IMR-90 (cell line): ENCODE measurements around the gene ADCY1. TPM values are rescaled to one million over a fixed set of nuclear protein-coding genes. Genes with fewer than 3 reads are reported as not detected.

ENCODE experiments used
- ATAC-seq: fragments of 200-7000 bp; cut with Tn5 transposase; 2 replicates; pipeline ENCODE4 v1.9.1; 2020; ENCODE audit warnings: low read depth, mild to moderate bottlenecking, moderate library complexity
- BruUV-seq: library from RNA; stranded (reverse); fragments of 400-500 nt; replicated peaks from 2 replicates; lab custom pipeline; 2021; lab: Mats Ljungman, UMichigan
- CTCF ChIA-PET: fragments of 300-600 bp; formaldehyde crosslinking; extraction: SDS; loops from one replicate; lab custom pipeline; 2021; ENCODE audit warnings: antibody characterized with exemption; lab: Yijun Ruan, JAX
- POLR2A ChIA-PET: fragments of 300-600 bp; sonication (Branson Sonifier 250); formaldehyde crosslinking; loops from one replicate; lab custom pipeline; 2022; ENCODE audit warnings: antibody characterized with exemption; ENCODE audit not compliant: unreplicated experiment; lab: Charles Lee
- DNase-seq: peaks from one replicate; pipeline ENCODE4 v3.0.0; 2013
- H2AFZ ChIP-seq: replicated peaks from 2 replicates; pipeline ENCODE3; 2013; ENCODE audit warnings: low read length, mild to moderate bottlenecking; ENCODE audit not compliant: poor library complexity
- H2AK5ac ChIP-seq: 2 replicates; pipeline ENCODE4 v1.6.1; 2013; ENCODE audit warnings: low read depth, low read length, inconsistent platforms
- H2AK9ac ChIP-seq: replicated peaks from 2 replicates; pipeline ENCODE3; 2013; ENCODE audit warnings: mild to moderate bottlenecking, low read depth, low read length, moderate library complexity; ENCODE audit not compliant: poor library complexity
- H2BK120ac ChIP-seq: 2 replicates; pipeline ENCODE4 v1.6.1; 2013; ENCODE audit warnings: low read depth, low read length, inconsistent platforms
- H2BK15ac ChIP-seq: 3 replicates; pipeline ENCODE4 v1.6.1; 2013; ENCODE audit warnings: low read depth, low read length, inconsistent platforms
- H2BK20ac ChIP-seq: 2 replicates; pipeline ENCODE4 v1.6.1; 2013; ENCODE audit warnings: low read depth, mild to moderate bottlenecking, inconsistent platforms, low read length, moderate library complexity
- H2BK5ac ChIP-seq: 2 replicates; pipeline ENCODE4 v1.6.1; 2013; ENCODE audit warnings: mild to moderate bottlenecking, low read depth, low read length, inconsistent platforms; ENCODE audit not compliant: poor library complexity, severe bottlenecking
- H3K14ac ChIP-seq: replicated peaks from 2 replicates; pipeline ENCODE4 v1.6.1; 2013; ENCODE audit warnings: low read depth, low read length, inconsistent platforms
- H3K18ac ChIP-seq: 2 replicates; pipeline ENCODE4 v1.6.1; 2013; ENCODE audit warnings: low read depth, low read length, control low read depth
- H3K23ac ChIP-seq: 2 replicates; pipeline ENCODE4 v1.6.1; 2013; ENCODE audit warnings: low read depth, low read length, inconsistent platforms
- H3K27ac ChIP-seq: 2 replicates; pipeline ENCODE4 v1.5.1; 2013; ENCODE audit warnings: mild to moderate bottlenecking, control low read depth, low read length; ENCODE audit not compliant: insufficient read depth
- H3K27me3 ChIP-seq: 2 replicates; pipeline ENCODE4 v1.6.1; 2013; ENCODE audit warnings: low read length; ENCODE audit not compliant: control insufficient read depth, insufficient read depth
- H3K36me3 ChIP-seq: 2 replicates; pipeline ENCODE4 v1.6.1; 2013; ENCODE audit warnings: low read length, mixed read lengths; ENCODE audit not compliant: control insufficient read depth, insufficient read depth
- H3K4ac ChIP-seq: 2 replicates; pipeline ENCODE4 v1.6.1; 2013; ENCODE audit warnings: low read depth, low read length, inconsistent platforms
- H3K4me1 ChIP-seq: 2 replicates; pipeline ENCODE4 v1.6.1; 2013; ENCODE audit warnings: low read length, mixed read lengths; ENCODE audit not compliant: control insufficient read depth, insufficient read depth
- H3K4me2 ChIP-seq: 2 replicates; pipeline ENCODE4 v1.6.1; 2013; ENCODE audit warnings: low read depth, mild to moderate bottlenecking, control low read depth, low read length, moderate library complexity
- H3K4me3 ChIP-seq: 2 replicates; pipeline ENCODE4 v1.5.1; 2013; ENCODE audit warnings: low read depth, mild to moderate bottlenecking, control low read depth, low read length, moderate library complexity; ENCODE audit not compliant: insufficient read depth
- H3K56ac ChIP-seq: 2 replicates; pipeline ENCODE4 v1.6.1; 2013; ENCODE audit warnings: low read length, inconsistent platforms; ENCODE audit not compliant: insufficient read depth; ENCODE audit errors: extremely low read depth
- H3K79me1 ChIP-seq, 2 experiments: 2 replicates each; pipeline ENCODE4 v1.6.1; 2013; ENCODE audit warnings: low read length in 2 of 2, inconsistent platforms in 1 of 2, low read depth in 1 of 2
- H3K9ac ChIP-seq: 2 replicates; pipeline ENCODE4 v1.6.1; 2013; ENCODE audit warnings: low read depth, low read length, control low read depth
- H3K9me1 ChIP-seq: 2 replicates; pipeline ENCODE4 v1.6.1; 2013; ENCODE audit warnings: low read length, inconsistent platforms; ENCODE audit not compliant: insufficient read depth
- H3K9me3 ChIP-seq: 2 replicates; pipeline ENCODE4 v1.6.1; 2013; ENCODE audit warnings: low read length; ENCODE audit not compliant: control insufficient read depth, insufficient read depth
- H4K20me1 ChIP-seq: 2 replicates; pipeline ENCODE4 v1.6.1; 2013; ENCODE audit warnings: low read length, inconsistent platforms; ENCODE audit not compliant: insufficient read depth
- H4K5ac ChIP-seq: 2 replicates; pipeline ENCODE4 v1.6.1; 2013; ENCODE audit warnings: mild to moderate bottlenecking, low read depth, low read length, control low read depth
- H4K8ac ChIP-seq, 2 experiments: 2 replicates each; pipeline ENCODE4 v1.6.1; 2013; ENCODE audit warnings: low read depth in 2 of 2, low read length in 2 of 2, control low read depth in 1 of 2, inconsistent platforms in 1 of 2
- H4K91ac ChIP-seq: 2 replicates; pipeline ENCODE4 v1.6.1; 2013; ENCODE audit warnings: low read depth, low read length, inconsistent platforms; ENCODE audit not compliant: insufficient read depth
- CEBPB ChIP-seq: IDR thresholded peaks from 2 replicates; pipeline ENCODE4 v1.6.1; 2012; ENCODE audit warnings: low read depth, low read length, improper control_type of control experiment
- FOS ChIP-seq: fragments of 150-350 bp; IDR thresholded peaks from 2 replicates; pipeline ENCODE4 v1.6.1; 2016; ENCODE audit warnings: low read depth, low read length
- MAZ ChIP-seq: IDR thresholded peaks from 2 replicates; pipeline ENCODE4 v1.6.1; 2012; ENCODE audit warnings: low read depth, mild to moderate bottlenecking, low read length, improper control_type of control experiment, moderate library complexity, borderline replicate concordance
- NFE2L2 ChIP-seq: fragments of 150-350 bp; IDR thresholded peaks from 2 replicates; pipeline ENCODE4 v1.6.1; 2016; ENCODE audit warnings: low read depth, mild to moderate bottlenecking, low read length
- POLR2A ChIP-seq: IDR thresholded peaks from 2 replicates; pipeline ENCODE4 v1.6.1; 2012; ENCODE audit warnings: mild to moderate bottlenecking, low read depth, low read length
- RAD21 ChIP-seq: IDR thresholded peaks from 2 replicates; pipeline ENCODE4 v1.6.1; 2012; ENCODE audit warnings: low read length, improper control_type of control experiment
- RFX5 ChIP-seq: IDR thresholded peaks from 2 replicates; pipeline ENCODE4 v1.8.0; 2012; ENCODE audit warnings: low read depth, mild to moderate bottlenecking, low read length, moderate library complexity
- WGBS, 2 experiments: methylation state at CpG; one replicate each; pipeline versions ENCODE4 v1.1.5 to v1.1.7; 2013; ENCODE audit warnings: missing lambda C conversion rate in 2 of 2; ENCODE audit not compliant: insufficient read length in 1 of 2; ENCODE audit errors: extremely low coverage in 2 of 2; 5-methylcytosine and 5-hydroxymethylcytosine counted together
- dilution Hi-C: fragments of 300-500 bp; cut with HindIII; formaldehyde crosslinking; loops from one replicate; pipeline ENCODE4 v1.14.3; 2018; ENCODE audit warnings: low sequenced_read_pairs; ENCODE audit not compliant: unreplicated experiment
- in situ Hi-C: fragments of 300-500 bp; cut with MboI; formaldehyde crosslinking; loops from 3 replicates; pipeline ENCODE4 v1.14.3; 2019; ENCODE audit warnings: low sequenced_read_pairs, inconsistent platforms, mixed read lengths
- intact Hi-C: fragments of 100-400 bp; cut with micrococcal nuclease; formaldehyde crosslinking; loops from 2 replicates; pipeline ENCODE4 v1.10.0; 2022
- polyA plus RNA-seq, 3 experiments: library from polyadenylated mRNA; depleted of rRNA; stranded (reverse); fragments of >200 nt; gene quantifications; 2 replicates each; pipeline ENCODE4 v1.2.3, GENCODE V29; 2012; ENCODE audit warnings: low replicate concordance in 1 of 3
- total RNA-seq: library from RNA; depleted of rRNA; stranded (reverse); fragments of >200 nt; gene quantifications from 2 replicates; pipeline ENCODE4 v1.2.3, GENCODE V29; 2012
- TF ChIP-seq, protein P1 (sequence below): fragments of 150-350 bp; IDR thresholded peaks from 2 replicates; pipeline ENCODE4 v1.6.1; 2016; ENCODE audit warnings: low read depth, mild to moderate bottlenecking, low read length, moderate library complexity, borderline replicate concordance

The ADCY1 gene
- total and polyA plus RNA-seq, 2 of the 4 experiments (the other 2 are of a cell fraction): 0.18 to 0.24 TPM

DNA sequence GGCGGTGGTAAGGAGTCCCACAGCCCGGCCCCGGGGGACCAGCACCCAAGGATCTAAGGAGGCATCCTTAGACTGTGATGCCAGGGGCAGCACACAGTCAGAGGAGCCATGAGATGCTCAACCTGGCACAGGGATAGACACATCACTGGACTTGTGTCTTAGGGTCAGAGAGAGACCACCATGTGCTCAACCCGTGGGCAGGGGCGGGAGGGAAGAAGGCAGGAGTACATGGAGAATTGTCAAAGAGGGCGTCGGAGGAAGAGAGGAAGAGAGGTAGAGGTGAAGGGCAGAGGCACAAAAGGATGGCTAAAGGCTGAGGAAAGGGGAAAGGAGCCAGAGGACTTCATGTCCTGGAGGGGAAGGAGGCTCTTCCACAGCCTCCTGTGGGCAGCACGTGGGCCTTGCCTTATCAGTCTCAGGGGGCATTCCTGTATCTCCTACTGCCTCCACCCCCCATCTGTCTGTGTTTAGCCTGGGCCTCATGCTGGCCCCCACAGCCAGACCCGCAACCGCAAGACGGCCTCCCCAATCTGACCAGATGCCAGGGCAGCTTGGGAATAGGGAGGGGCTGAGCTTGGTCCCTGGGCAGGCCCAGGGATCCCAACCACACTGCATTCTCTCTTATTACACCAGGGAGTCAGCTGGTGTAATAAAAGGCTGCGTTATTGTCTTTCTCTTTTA lies 2.2 kb downstream of the ADCY1 start:
- no peak overlapping the region for H2BK5ac ChIP-seq
- no peak overlapping the region for H2AFZ ChIP-seq
- DNase-seq: no peak
- no peak overlapping the region for H3K4ac ChIP-seq
- H4K91ac ChIP-seq: no peak overlapping the region
- no peak overlapping the region for H2BK15ac ChIP-seq
- no peak overlapping the region for H3K56ac ChIP-seq
- H3K4me3 ChIP-seq: no peak overlapping the region
- no peaks in the 10 kb centered on the region for H3K9me1 ChIP-seq
- peak overlapping the region; percentile 28 for H2AK9ac ChIP-seq
- no peak for ATAC-seq
- no peaks in the 10 kb centered on the region for H4K20me1 ChIP-seq
- H3K27me3 ChIP-seq: peaks cover 65% of the 10 kb centered on the region
- H3K79me1 ChIP-seq: no peaks in the 10 kb centered on the region
- no peak for TF ChIP-seq RAD21
- no peak for TF ChIP-seq FOS
- TF ChIP-seq RFX5: no peak
- no peak for TF ChIP-seq MAZ
- no peak for TF ChIP-seq NFE2L2
- no peak for TF ChIP-seq CEBPB
- TF ChIP-seq POLR2A: no peak
- TF ChIP-seq, protein P1, sequence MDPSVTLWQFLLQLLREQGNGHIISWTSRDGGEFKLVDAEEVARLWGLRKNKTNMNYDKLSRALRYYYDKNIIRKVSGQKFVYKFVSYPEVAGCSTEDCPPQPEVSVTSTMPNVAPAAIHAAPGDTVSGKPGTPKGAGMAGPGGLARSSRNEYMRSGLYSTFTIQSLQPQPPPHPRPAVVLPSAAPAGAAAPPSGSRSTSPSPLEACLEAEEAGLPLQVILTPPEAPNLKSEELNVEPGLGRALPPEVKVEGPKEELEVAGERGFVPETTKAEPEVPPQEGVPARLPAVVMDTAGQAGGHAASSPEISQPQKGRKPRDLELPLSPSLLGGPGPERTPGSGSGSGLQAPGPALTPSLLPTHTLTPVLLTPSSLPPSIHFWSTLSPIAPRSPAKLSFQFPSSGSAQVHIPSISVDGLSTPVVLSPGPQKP: no peak
- no peak overlapping the region for H3K14ac ChIP-seq
- dilution Hi-C loops: no loop called here
- H3K27ac ChIP-seq: no peak overlapping the region
- peaks cover 2% of the 10 kb centered on the region; the same call in 1 of the 2 replicates for H3K4me1 ChIP-seq
- POLR2A ChIA-PET: no interaction called here
- intact Hi-C loops: no loop called here
- no peak overlapping the region for H3K4me2 ChIP-seq
- no peaks in the 10 kb centered on the region for H3K36me3 ChIP-seq
- H4K8ac ChIP-seq: no peak overlapping the region
- H3K23ac ChIP-seq: no peak overlapping the region
- no peak overlapping the region for H3K9ac ChIP-seq
- H2AK5ac ChIP-seq: no peak overlapping the region
- in situ Hi-C loops: no loop called here
- WGBS, 2 experiments: 25% methylated on average over 4 of the region's 12 CpGs; no CpG with 5 or more reads in 1 of the 2 experiments
- no peak overlapping the region for H2BK120ac ChIP-seq
- BruUV-seq: no TSS peak
- no peaks in the 10 kb centered on the region; the same call in 1 of the 2 replicates for H3K9me3 ChIP-seq
- no peak overlapping the region for H4K5ac ChIP-seq
- CTCF ChIA-PET: no interaction called here
- H2BK20ac ChIP-seq: no peak overlapping the region
- H3K18ac ChIP-seq: no peak overlapping the region
